K562 (cell line): ENCODE data around the gene KNOP1. TPM values are rescaled to one million over a fixed set of nuclear protein-coding genes. Genes with fewer than 3 reads are reported as not detected.

ENCODE experiments used
- EP400 ChIP-seq: fragments of 450-650 bp; IDR thresholded peaks from 2 replicates; pipeline ENCODE4 v1.6.1; 2017; ENCODE audit warnings: antibody characterized with exemption, mild to moderate bottlenecking, moderate library complexity
- NRF1 ChIP-seq, 2 experiments: fragments of 450-650 bp; IDR thresholded peaks in 1 of 2; conservative IDR thresholded peaks in 1 of 2; 2 replicates each; pipeline ENCODE4 v1.6.1; 2014; ENCODE audit warnings: mild to moderate bottlenecking in 2 of 2
- USF1 ChIP-seq: sonication (generic); formaldehyde crosslinking; IDR thresholded peaks from 2 replicates; pipeline ENCODE4 v1.9.0; 2022; ENCODE audit warnings: mild to moderate bottlenecking, missing genetic modification reagents
- polyA plus RNA-seq, 8 experiments: library from polyadenylated mRNA; depleted of rRNA in 4 of 8; stranded (reverse) in 5 of 8; unstranded in 3 of 8; fragments of >200 nt; fragmentation: Nextera tagmentation in 2 of 8; fragmentation: Illumina TruSeq in 1 of 8; extraction: Ambion mirVana in 2 of 8; extraction: Trizol in 1 of 8; gene quantifications; 2 replicates each; pipeline versions ENCODE4 v1.2.1 to v1.2.3, GENCODE V29; 2011 to 2014; ENCODE audit warnings: inconsistent platforms in 1 of 8, missing spikeins in 1 of 8
- total RNA-seq, 7 experiments: library from RNA; depleted of rRNA in 6 of 7; stranded (reverse); fragments of >200 nt in 6 of 7; fragmentation: Illumina TruSeq in 2 of 7; extraction: Trizol in 2 of 7; gene quantifications; 2 replicates each; pipeline versions ENCODE4 v1.2.1 to v1.2.3, GENCODE V29; 2011 to 2021; ENCODE audit warnings: low replicate concordance in 1 of 7
- TF ChIP-seq, protein P1 (sequence below): sonication (generic); formaldehyde crosslinking; IDR thresholded peaks from 2 replicates; pipeline ENCODE4 v1.8.1; 2023; ENCODE audit warnings: missing genetic modification reagents, mild to moderate bottlenecking, borderline replicate concordance

Gene KNOP1
- total and polyA plus RNA-seq, 9 of the 15 experiments (the other 6 are each of a cell fraction or from before 2014, with no cell fraction given) = 22.4 to 57.6 (median 39.3) TPM

DNA sequence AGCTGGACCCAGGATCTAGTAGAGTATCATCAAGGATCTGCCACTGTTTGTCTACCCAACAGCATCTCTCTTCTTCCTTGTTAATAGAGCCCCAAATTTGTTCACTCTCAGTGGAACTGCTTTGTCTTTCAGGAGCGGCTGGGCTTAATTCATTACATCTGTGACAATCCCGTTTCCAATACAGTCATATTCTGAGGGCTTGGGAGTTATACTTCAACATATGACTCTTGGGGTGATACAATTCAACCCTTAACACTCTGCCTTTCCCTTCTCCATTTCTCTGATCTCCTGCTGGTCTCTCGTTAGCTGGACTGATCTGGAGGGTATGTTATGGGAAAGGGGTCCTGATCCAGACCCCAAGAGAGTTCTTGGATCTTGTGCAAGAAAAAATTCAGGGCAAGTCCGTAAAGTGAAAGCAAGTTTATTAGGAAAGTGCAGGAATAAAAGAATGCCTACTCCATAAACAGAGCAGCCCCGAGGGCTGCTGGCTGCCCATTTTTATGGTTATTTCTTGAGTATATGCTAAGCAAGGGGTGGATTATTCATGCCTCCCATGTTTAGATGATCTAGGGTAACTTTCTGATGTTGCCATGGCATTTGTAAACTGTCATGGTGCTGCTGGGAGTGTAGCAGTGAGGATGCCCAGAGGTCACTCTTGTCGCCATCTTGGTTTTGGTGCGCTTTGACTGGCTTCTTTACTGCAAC, 42.5 kb upstream of the KNOP1 start (continued):
- TF ChIP-seq USF1 (CRISPR knock-in tag) = no peak
- TF ChIP-seq, protein P1, sequence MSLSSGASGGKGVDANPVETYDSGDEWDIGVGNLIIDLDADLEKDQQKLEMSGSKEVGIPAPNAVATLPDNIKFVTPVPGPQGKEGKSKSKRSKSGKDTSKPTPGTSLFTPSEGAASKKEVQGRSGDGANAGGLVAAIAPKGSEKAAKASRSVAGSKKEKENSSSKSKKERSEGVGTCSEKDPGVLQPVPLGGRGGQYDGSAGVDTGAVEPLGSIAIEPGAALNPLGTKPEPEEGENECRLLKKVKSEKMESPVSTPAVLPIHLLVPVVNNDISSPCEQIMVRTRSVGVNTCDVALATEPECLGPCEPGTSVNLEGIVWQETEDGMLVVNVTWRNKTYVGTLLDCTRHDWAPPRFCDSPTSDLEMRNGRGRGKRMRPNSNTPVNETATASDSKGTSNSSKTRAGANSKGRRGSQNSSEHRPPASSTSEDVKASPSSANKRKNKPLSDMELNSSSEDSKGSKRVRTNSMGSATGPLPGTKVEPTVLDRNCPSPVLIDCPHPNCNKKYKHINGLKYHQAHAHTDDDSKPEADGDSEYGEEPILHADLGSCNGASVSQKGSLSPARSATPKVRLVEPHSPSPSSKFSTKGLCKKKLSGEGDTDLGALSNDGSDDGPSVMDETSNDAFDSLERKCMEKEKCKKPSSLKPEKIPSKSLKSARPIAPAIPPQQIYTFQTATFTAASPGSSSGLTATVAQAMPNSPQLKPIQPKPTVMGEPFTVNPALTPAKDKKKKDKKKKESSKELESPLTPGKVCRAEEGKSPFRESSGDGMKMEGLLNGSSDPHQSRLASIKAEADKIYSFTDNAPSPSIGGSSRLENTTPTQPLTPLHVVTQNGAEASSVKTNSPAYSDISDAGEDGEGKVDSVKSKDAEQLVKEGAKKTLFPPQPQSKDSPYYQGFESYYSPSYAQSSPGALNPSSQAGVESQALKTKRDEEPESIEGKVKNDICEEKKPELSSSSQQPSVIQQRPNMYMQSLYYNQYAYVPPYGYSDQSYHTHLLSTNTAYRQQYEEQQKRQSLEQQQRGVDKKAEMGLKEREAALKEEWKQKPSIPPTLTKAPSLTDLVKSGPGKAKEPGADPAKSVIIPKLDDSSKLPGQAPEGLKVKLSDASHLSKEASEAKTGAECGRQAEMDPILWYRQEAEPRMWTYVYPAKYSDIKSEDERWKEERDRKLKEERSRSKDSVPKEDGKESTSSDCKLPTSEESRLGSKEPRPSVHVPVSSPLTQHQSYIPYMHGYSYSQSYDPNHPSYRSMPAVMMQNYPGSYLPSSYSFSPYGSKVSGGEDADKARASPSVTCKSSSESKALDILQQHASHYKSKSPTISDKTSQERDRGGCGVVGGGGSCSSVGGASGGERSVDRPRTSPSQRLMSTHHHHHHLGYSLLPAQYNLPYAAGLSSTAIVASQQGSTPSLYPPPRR (CRISPR knock-in tag) = no peak
- no peak for TF ChIP-seq NRF1 (conservative IDR thresholded peaks at IDR 0.05 in 1 of 2, IDR thresholded peaks at IDR 0.05 in 1 of 2)
- TF ChIP-seq EP400 = no peak
